Tibial nerve (tissue), 4 donors: Measurements from ENCODE around the gene DPH2.

Experiments
- EP300 ChIP-seq, 2 donors: sonication (generic); formaldehyde crosslinking; IDR thresholded peaks; one replicate each; pipeline ENCODE4 v1.6.1; 2017; ENCODE audit warnings: antibody characterized with exemption in 2 of 2, mild to moderate bottlenecking in 1 of 2
- POLR2A ChIP-seq, 2 donors: fragments of 450-650 bp; IDR thresholded peaks; one replicate each; pipeline ENCODE4 v1.6.1; 2017; ENCODE audit warnings: antibody characterized with exemption in 2 of 2, mild to moderate bottlenecking in 2 of 2, moderate library complexity in 2 of 2
- TF ChIP-seq, protein P1 (sequence below), 5 experiments: fragments of 200-600 bp in 3 of 5; fragments of 450-650 bp in 2 of 5; sonication (generic) in 3 of 5; IDR thresholded peaks; one replicate each; pipeline ENCODE4 v1.5.1; 2016 to 2019; ENCODE audit warnings: antibody characterized with exemption in 5 of 5, mild to moderate bottlenecking in 3 of 5, moderate library complexity in 2 of 5

- TF ChIP-seq, protein P1, sequence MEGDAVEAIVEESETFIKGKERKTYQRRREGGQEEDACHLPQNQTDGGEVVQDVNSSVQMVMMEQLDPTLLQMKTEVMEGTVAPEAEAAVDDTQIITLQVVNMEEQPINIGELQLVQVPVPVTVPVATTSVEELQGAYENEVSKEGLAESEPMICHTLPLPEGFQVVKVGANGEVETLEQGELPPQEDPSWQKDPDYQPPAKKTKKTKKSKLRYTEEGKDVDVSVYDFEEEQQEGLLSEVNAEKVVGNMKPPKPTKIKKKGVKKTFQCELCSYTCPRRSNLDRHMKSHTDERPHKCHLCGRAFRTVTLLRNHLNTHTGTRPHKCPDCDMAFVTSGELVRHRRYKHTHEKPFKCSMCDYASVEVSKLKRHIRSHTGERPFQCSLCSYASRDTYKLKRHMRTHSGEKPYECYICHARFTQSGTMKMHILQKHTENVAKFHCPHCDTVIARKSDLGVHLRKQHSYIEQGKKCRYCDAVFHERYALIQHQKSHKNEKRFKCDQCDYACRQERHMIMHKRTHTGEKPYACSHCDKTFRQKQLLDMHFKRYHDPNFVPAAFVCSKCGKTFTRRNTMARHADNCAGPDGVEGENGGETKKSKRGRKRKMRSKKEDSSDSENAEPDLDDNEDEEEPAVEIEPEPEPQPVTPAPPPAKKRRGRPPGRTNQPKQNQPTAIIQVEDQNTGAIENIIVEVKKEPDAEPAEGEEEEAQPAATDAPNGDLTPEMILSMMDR (IDR thresholded peaks at IDR 0.05) = no peak
- TF ChIP-seq EP300 (IDR thresholded peaks at IDR 0.05) (no peak), POLR2A (IDR thresholded peaks at IDR 0.05) (no peak)
Observed at GRCh38 chr1:43980255-43981134, 10.7 kb downstream of the DPH2 start.
